Keratinocyte (primary cell): ENCODE measurements around the gene TMEM107. TPM values are rescaled to one million over a fixed set of nuclear protein-coding genes. Genes with fewer than 3 reads are reported as not detected.

ENCODE experiments used
- DNase-seq: peaks from one replicate; pipeline ENCODE4 v3.0.0-alpha.2; 2011; ENCODE audit warnings: low read depth, missing footprints, low spot score
- FAIRE-seq: peaks from 2 replicates; lab custom pipeline; 2011; peaks lifted over from hg19 to GRCh38; lab: Jason Lieb, UNC
- H2AFZ ChIP-seq: 2 replicates; pipeline ENCODE4 v1.6.0; 2012; ENCODE audit warnings: low read length, control low read depth, inconsistent platforms; ENCODE audit not compliant: control insufficient read depth
- H3K27ac ChIP-seq: 2 replicates; pipeline ENCODE4 v1.5.1; 2011; ENCODE audit warnings: low read length; ENCODE audit not compliant: control insufficient read depth, insufficient read depth
- H3K27me3 ChIP-seq: 3 replicates; pipeline ENCODE4 v1.6.0; 2011; ENCODE audit warnings: low read length; ENCODE audit not compliant: control insufficient read depth, insufficient read depth; ENCODE audit errors: extremely low read depth
- H3K36me3 ChIP-seq, 2 experiments: 2 replicates in 1 of 2; 3 replicates in 1 of 2; pipeline ENCODE4 v1.5.1; 2011; ENCODE audit warnings: low read length in 2 of 2, mild to moderate bottlenecking in 1 of 2; ENCODE audit not compliant: control insufficient read depth in 2 of 2, insufficient read depth in 2 of 2; ENCODE audit errors: extremely low read depth in 1 of 2
- H3K4me1 ChIP-seq: 3 replicates; pipeline ENCODE4 v1.5.1; 2011; ENCODE audit warnings: low read length; ENCODE audit not compliant: control insufficient read depth, insufficient read depth; ENCODE audit errors: extremely low read depth
- H3K4me2 ChIP-seq: 3 replicates; pipeline ENCODE4 v1.6.0; 2011; ENCODE audit warnings: low read depth, low read length; ENCODE audit not compliant: control insufficient read depth, insufficient read depth; ENCODE audit errors: extremely low read depth
- H3K4me3 ChIP-seq, 3 experiments: fragments of 200-600 bp in 1 of 3; sonication (generic) in 1 of 3; 2 replicates in 2 of 3; 3 replicates in 1 of 3; pipeline ENCODE4 v1.5.1; 2011 to 2016; ENCODE audit warnings: low read length in 3 of 3, mild to moderate bottlenecking in 3 of 3, control low read depth in 2 of 3, inconsistent platforms in 1 of 3, low read depth in 1 of 3, mixed read lengths in 1 of 3, mixed run types in 1 of 3, moderate library complexity in 1 of 3; ENCODE audit not compliant: control insufficient read depth in 2 of 3, insufficient read depth in 2 of 3; ENCODE audit errors: extremely low read depth in 1 of 3
- H3K79me2 ChIP-seq: 2 replicates; pipeline ENCODE4 v1.6.0; 2012; ENCODE audit warnings: low read length; ENCODE audit not compliant: control insufficient read depth, insufficient read depth
- H3K9ac ChIP-seq: 3 replicates; pipeline ENCODE4 v1.6.0; 2011; ENCODE audit warnings: low read length; ENCODE audit not compliant: control insufficient read depth, insufficient read depth; ENCODE audit errors: extremely low read depth
- H3K9me1 ChIP-seq: 3 replicates; pipeline ENCODE4 v1.6.0; 2011; ENCODE audit warnings: low read length; ENCODE audit not compliant: control insufficient read depth, insufficient read depth; ENCODE audit errors: extremely low read depth
- H3K9me3 ChIP-seq: 2 replicates; pipeline ENCODE4 v1.5.1; 2012; ENCODE audit warnings: low read depth, low read length; ENCODE audit not compliant: control insufficient read depth
- H4K20me1 ChIP-seq: 3 replicates; pipeline ENCODE4 v1.6.0; 2011; ENCODE audit warnings: low read length; ENCODE audit not compliant: control insufficient read depth, insufficient read depth; ENCODE audit errors: extremely low read depth
- EZH2 ChIP-seq: IDR thresholded peaks from one replicate; pipeline ENCODE4 v1.6.1; 2012; ENCODE audit warnings: inconsistent platforms, mild to moderate bottlenecking, low read length, moderate library complexity
- dilution Hi-C: fragments of 300-500 bp; cut with MboI; formaldehyde crosslinking; loops from one replicate; pipeline ENCODE4 v1.7.0; 2020; ENCODE audit warnings: low sequenced_read_pairs; ENCODE audit not compliant: extremely low pct_ligation_motif_present
- polyA plus RNA-seq, 5 experiments: library from polyadenylated mRNA; depleted of rRNA in 3 of 5; stranded (reverse) in 3 of 5; stranded (forward) in 1 of 5; unstranded in 1 of 5; fragments of >200 nt; gene quantifications; 1 replicate in 1 of 5; 2 replicates in 3 of 5; 3 replicates in 1 of 5; pipeline versions ENCODE4 v1.2.1 to v1.2.3, GENCODE V29; 2011 to 2012; ENCODE audit warnings: missing spikeins in 2 of 5, low read depth in 1 of 5, low replicate concordance in 1 of 5
- TF ChIP-seq, protein P1 (sequence below), 3 experiments: IDR thresholded peaks in 1 of 3; conservative IDR thresholded peaks in 1 of 3; optimal IDR thresholded peaks in 1 of 3; 2 replicates in 2 of 3; 3 replicates in 1 of 3; pipeline versions ENCODE3 to v1.5.1; 2011; ENCODE audit warnings: low read length in 3 of 3, mild to moderate bottlenecking in 3 of 3, moderate library complexity in 2 of 3, control low read depth in 1 of 3, inconsistent platforms in 1 of 3; ENCODE audit not compliant: insufficient read depth in 2 of 3; ENCODE audit errors: extremely low read depth in 1 of 3

TMEM107 gene
- polyA plus RNA-seq, 1 donor (not counting 4 experiments of a cell fraction or from before 2014, with no cell fraction given) = 19.0 TPM

DNA sequence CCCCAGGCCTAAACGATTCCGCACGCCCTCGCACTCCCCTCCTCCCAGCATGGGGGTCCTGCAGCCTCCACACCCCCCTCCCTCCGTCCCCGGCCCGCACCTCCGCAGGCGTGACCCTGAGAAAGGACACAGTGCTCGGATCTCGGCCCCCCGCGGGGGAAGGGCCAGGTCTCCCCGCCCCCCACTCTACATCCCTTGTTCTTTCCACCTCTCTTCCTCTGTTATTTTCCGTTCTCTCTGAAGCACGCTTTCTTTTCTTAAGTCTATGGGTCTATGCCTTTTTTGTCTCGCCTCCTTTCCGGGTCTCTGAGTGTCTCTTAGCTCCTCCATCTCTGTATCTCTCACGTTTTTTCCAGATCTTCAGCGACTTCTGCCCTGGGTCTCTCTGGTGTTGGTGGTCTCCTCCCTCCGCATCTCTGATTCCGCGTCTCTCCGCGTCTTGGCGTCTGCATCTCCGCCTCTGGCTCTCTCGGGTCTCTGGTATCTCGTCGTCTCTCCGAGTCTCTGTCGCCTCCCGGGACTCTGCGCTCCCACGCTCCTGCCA is 50.2 kb downstream of the TMEM107 start:
- Histone ChIP-seq H3K27ac (peak overlapping the region; percentile 5), H3K9ac (peak overlapping the region; percentile 72)

DNA sequence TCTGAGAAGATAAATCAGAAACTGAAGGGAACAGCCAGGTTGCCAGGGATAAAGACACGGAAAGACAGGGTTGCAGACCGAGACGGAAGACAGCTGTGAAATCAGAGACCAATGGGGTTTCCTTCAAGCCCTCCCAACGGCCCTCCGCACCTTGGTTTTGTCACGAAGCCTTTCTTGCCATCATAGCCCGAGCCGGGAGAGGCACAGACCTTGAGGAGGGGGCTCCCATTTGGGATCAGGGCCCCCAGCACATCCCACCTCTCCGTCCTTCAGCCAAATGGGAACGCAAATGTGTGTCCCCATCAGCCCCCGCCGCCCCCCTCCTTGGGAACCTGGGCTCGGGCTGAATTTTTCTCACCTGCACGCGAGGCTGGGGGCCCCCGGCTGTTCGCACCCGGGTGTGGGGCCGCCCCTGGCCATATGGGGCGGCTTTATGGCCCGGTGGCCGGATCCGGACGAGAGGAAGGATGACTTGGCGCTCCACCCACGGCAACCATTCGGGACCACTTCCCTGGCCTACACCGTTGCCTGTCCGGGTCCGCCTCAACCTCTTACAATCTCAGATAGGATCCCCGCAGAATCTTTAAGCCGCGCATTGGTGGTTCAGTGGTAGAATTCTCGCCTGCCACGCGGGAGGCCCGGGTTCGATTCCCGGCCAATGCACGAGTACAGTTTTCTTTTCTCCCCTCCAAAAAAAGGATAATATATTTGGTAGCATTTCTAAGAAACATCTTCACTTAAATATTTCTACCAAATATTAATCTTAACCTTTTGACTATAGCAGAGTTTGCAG is 50.8 kb downstream of the TMEM107 start:
- H3K9ac ChIP-seq = peak overlapping the region; percentile 72
- H3K4me3 ChIP-seq = peak overlapping the region; percentile 53 to 93 (median 93)
- H4K20me1 ChIP-seq = peaks cover 2% of the 10 kb centered on the region
- no peaks in the 10 kb centered on the region for H3K36me3 ChIP-seq
- dilution Hi-C loops = no loop called here
- no peak for FAIRE-seq
- H3K9me3 ChIP-seq = no peaks in the 10 kb centered on the region
- peaks cover 3% of the 10 kb centered on the region for H3K9me1 ChIP-seq
- H2AFZ ChIP-seq = no peak overlapping the region
- H3K27ac ChIP-seq = no peak overlapping the region
- DNase-seq = no peak
- H3K79me2 ChIP-seq = no peaks in the 10 kb centered on the region
- peaks cover 26% of the 10 kb centered on the region for H3K27me3 ChIP-seq
- H3K4me2 ChIP-seq = peak overlapping the region; percentile 92
- peaks cover 38% of the 10 kb centered on the region for H3K4me1 ChIP-seq
- TF ChIP-seq EZH2 = no peak
- TF ChIP-seq, protein P1, sequence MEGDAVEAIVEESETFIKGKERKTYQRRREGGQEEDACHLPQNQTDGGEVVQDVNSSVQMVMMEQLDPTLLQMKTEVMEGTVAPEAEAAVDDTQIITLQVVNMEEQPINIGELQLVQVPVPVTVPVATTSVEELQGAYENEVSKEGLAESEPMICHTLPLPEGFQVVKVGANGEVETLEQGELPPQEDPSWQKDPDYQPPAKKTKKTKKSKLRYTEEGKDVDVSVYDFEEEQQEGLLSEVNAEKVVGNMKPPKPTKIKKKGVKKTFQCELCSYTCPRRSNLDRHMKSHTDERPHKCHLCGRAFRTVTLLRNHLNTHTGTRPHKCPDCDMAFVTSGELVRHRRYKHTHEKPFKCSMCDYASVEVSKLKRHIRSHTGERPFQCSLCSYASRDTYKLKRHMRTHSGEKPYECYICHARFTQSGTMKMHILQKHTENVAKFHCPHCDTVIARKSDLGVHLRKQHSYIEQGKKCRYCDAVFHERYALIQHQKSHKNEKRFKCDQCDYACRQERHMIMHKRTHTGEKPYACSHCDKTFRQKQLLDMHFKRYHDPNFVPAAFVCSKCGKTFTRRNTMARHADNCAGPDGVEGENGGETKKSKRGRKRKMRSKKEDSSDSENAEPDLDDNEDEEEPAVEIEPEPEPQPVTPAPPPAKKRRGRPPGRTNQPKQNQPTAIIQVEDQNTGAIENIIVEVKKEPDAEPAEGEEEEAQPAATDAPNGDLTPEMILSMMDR (optimal IDR thresholded peaks at IDR 0.05 in 1 of 3, IDR thresholded peaks at IDR 0.05 in 1 of 3, conservative IDR thresholded peaks at IDR 0.05 in 1 of 3; ENCODE audit: extremely low read depth in 1 of 3, insufficient read depth in 2 of 3, low read length in 3 of 3) = no peak

More for the DNA sequence above, 50.2 kb downstream of the TMEM107 start:
- Histone ChIP-seq H2AFZ (peak overlapping the region; percentile 99), H3K9me3 (no peaks in the 10 kb centered on the region), H3K9me1 (peaks cover 3% of the 10 kb centered on the region), H3K36me3 (no peaks in the 10 kb centered on the region), H3K4me3 (peak overlapping the region; percentile 53 to 93 (median 93)), H3K27me3 (peaks cover 26% of the 10 kb centered on the region), H4K20me1 (peaks cover 2% of the 10 kb centered on the region), H3K4me1 (peaks cover 36% of the 10 kb centered on the region), H3K4me2 (peak overlapping the region; percentile 92), H3K79me2 (no peaks in the 10 kb centered on the region)
- dilution Hi-C loops = no loop called here
- no peak for FAIRE-seq
- TF ChIP-seq, protein P1 (optimal IDR thresholded peaks at IDR 0.05 in 1 of 3, IDR thresholded peaks at IDR 0.05 in 1 of 3, conservative IDR thresholded peaks at IDR 0.05 in 1 of 3; ENCODE audit: extremely low read depth in 1 of 3, insufficient read depth in 2 of 3, low read length in 3 of 3) = no peak
- no peak for TF ChIP-seq EZH2
- no peak for DNase-seq
